WERI-Rb-1 (cell line): ENCODE results near the gene NTF3.

Source experiments
- DNase-seq: peaks from one replicate; pipeline ENCODE4 v3.0.0-alpha.2; 2020
- H3K27ac ChIP-seq: fragments of 250-450 bp; sonication (Bioruptor Pico); 2 replicates; pipeline ENCODE4 v1.5.1; 2020; ENCODE audit warnings: mild to moderate bottlenecking, moderate library complexity
- H3K27me3 ChIP-seq: fragments of 250-450 bp; sonication (Bioruptor Pico); 2 replicates; pipeline ENCODE4 v1.5.1; 2021; ENCODE audit warnings: mild to moderate bottlenecking, low read depth, moderate library complexity; ENCODE audit not compliant: insufficient read depth, severe bottlenecking
- H3K36me3 ChIP-seq: fragments of 250-450 bp; sonication (Bioruptor Pico); 2 replicates; pipeline ENCODE4 v1.5.1; 2020; ENCODE audit warnings: mild to moderate bottlenecking, moderate library complexity
- H3K4me3 ChIP-seq: 2 replicates; pipeline ENCODE4 v1.5.1; 2011; ENCODE audit warnings: low read depth, mild to moderate bottlenecking, control low read depth, low read length
- H3K9me3 ChIP-seq: fragments of 250-450 bp; sonication (Bioruptor Pico); 2 replicates; pipeline ENCODE4 v1.5.1; 2021; ENCODE audit warnings: mild to moderate bottlenecking, moderate library complexity; ENCODE audit not compliant: severe bottlenecking
- TF ChIP-seq, protein P1 (sequence below): IDR thresholded peaks from 2 replicates; pipeline ENCODE4 v1.5.1; 2011; ENCODE audit warnings: low read depth, mild to moderate bottlenecking, control low read depth, inconsistent platforms, low read length

The NTF3 gene

GRCh38 chr12:5470221-5470620 lies 38.3 kb downstream of the NTF3 start:
- no peaks in the 10 kb centered on the region for H3K36me3 ChIP-seq
- no peak overlapping the region for H3K27ac ChIP-seq
- H3K27me3 ChIP-seq: no peaks in the 10 kb centered on the region
- H3K9me3 ChIP-seq: no peaks in the 10 kb centered on the region
- TF ChIP-seq, protein P1, sequence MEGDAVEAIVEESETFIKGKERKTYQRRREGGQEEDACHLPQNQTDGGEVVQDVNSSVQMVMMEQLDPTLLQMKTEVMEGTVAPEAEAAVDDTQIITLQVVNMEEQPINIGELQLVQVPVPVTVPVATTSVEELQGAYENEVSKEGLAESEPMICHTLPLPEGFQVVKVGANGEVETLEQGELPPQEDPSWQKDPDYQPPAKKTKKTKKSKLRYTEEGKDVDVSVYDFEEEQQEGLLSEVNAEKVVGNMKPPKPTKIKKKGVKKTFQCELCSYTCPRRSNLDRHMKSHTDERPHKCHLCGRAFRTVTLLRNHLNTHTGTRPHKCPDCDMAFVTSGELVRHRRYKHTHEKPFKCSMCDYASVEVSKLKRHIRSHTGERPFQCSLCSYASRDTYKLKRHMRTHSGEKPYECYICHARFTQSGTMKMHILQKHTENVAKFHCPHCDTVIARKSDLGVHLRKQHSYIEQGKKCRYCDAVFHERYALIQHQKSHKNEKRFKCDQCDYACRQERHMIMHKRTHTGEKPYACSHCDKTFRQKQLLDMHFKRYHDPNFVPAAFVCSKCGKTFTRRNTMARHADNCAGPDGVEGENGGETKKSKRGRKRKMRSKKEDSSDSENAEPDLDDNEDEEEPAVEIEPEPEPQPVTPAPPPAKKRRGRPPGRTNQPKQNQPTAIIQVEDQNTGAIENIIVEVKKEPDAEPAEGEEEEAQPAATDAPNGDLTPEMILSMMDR: no peak
- no peak overlapping the region for H3K4me3 ChIP-seq
- no peak for DNase-seq

- TF ChIP-seq, protein P1: no peak
- Histone ChIP-seq H3K27me3 (no peaks in the 10 kb centered on the region), H3K27ac (no peak overlapping the region), H3K36me3 (no peaks in the 10 kb centered on the region), H3K4me3 (no peak overlapping the region), H3K9me3 (no peaks in the 10 kb centered on the region)
- no peak for DNase-seq
Measured at GRCh38 chr12:5470703-5471102, 38.8 kb downstream of the NTF3 start.

DNA sequence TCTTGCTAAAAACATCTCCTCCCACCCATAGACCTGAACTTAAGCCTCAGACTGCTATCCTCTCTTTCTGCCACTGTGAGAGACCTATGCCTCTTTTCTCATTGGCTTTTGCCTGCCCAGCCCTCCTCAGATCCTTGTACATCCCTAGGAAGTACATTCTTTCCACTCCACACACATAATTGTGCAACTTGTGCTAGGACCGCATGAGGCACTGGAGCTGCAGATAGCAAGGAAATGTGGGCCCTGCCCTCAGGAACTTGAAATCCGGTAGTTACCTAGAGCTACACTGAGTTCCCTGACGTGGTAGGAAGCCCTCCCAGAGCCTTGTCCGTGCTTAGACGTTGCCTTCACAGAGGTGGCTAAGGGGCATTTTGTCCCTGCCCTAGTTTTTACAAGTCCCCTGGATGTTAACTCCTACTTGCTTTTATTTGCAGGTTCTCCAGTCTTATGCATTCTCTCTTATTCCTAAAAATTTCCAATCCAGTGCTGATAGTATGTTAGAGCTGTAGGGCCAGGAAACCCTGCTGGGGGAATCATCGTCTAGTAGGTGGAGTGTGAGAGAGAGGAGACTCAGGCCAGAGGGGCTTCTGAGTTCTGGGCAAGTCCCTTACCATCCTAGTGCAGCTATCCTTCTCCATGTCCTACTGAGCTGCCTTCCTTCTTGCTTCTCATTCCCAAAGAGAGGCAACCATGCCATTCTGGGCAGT lies 41.3 kb downstream of the NTF3 start:
- Histone ChIP-seq H3K27ac (no peak overlapping the region), H3K27me3 (no peaks in the 10 kb centered on the region), H3K4me3 (no peak overlapping the region), H3K36me3 (no peaks in the 10 kb centered on the region), H3K9me3 (no peaks in the 10 kb centered on the region)
- TF ChIP-seq, protein P1: no peak
- DNase-seq: no peak

DNA sequence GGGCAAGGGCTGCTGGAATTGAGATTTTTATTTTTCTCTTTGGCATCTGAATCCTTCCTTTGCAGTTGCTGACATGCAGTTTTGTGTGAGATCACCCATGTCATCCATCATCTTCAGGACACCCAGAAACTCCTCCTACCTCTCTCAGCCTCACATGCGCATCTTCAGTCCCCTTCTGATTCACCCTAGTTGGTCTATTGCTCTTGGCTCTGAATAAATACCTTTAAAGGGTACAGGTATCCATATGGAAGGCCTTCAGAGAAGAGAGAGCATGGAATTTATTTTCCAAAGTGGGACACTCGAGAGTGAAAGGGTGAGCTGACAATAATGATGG lies 41.8 kb downstream of the NTF3 start:
- H3K9me3 ChIP-seq: no peaks in the 10 kb centered on the region
- H3K27ac ChIP-seq: no peak overlapping the region
- H3K27me3 ChIP-seq: no peaks in the 10 kb centered on the region
- TF ChIP-seq, protein P1: no peak
- H3K4me3 ChIP-seq: no peak overlapping the region
- DNase-seq: no peak
- no peaks in the 10 kb centered on the region for H3K36me3 ChIP-seq

GRCh38 chr12:5476356-5476755 lies 44.4 kb downstream of the NTF3 start:
- no peak overlapping the region for H3K4me3 ChIP-seq
- no peaks in the 10 kb centered on the region for H3K9me3 ChIP-seq
- TF ChIP-seq, protein P1: no peak
- H3K36me3 ChIP-seq: no peaks in the 10 kb centered on the region
- no peaks in the 10 kb centered on the region for H3K27me3 ChIP-seq
- no peak for DNase-seq
- H3K27ac ChIP-seq: no peak overlapping the region
